CD4-positive, alpha-beta T cell (primary cell): ENCODE measurements around the gene THRB. TPM values are rescaled to one million over a fixed set of nuclear protein-coding genes. Genes with fewer than 3 reads are reported as not detected.

Source experiments
- ATAC-seq: fragments of 200-7000 bp; cut with Tn5 transposase; one replicate; pipeline ENCODE4 v1.10.0; 2022; ENCODE audit warnings: mild to moderate bottlenecking; ENCODE audit not compliant: poor library complexity
- CTCF ChIA-PET: fragments of 350-600 bp; sonication (Branson Sonifier 250); formaldehyde crosslinking; loops from one replicate; lab custom pipeline; 2021; ENCODE audit warnings: antibody characterized with exemption, inconsistent platforms; lab: Charles Lee
- POLR2A ChIA-PET: fragments of 350-600 bp; sonication (Branson Sonifier 250); formaldehyde crosslinking; loops from one replicate; lab custom pipeline; 2021; ENCODE audit warnings: antibody characterized with exemption, inconsistent platforms; lab: Charles Lee
- DNase-seq, 14 experiments: peaks; one replicate each; pipeline ENCODE4 v3.0.0-alpha.2; 2013 to 2020; ENCODE audit warnings: mixed read lengths in 2 of 14
- H3K27ac ChIP-seq, 2 donors: one replicate each; pipeline versions ENCODE4 v1.5.1 to v1.7.0; 2013; ENCODE audit warnings: low read length in 2 of 2, low read depth in 1 of 2, mild to moderate bottlenecking in 1 of 2
- H3K27me3 ChIP-seq, 2 experiments: 1 replicate in 1 of 2; 2 replicates in 1 of 2; pipeline versions ENCODE4 v1.6.1 to v1.7.0; 2013; ENCODE audit warnings: low read length in 2 of 2, control low read depth in 1 of 2, mild to moderate bottlenecking in 1 of 2, moderate library complexity in 1 of 2; ENCODE audit not compliant: insufficient read depth in 2 of 2, control insufficient read depth in 1 of 2
- H3K36me3 ChIP-seq: one replicate; pipeline ENCODE4 v1.6.1; 2013; ENCODE audit warnings: low read length, control low read depth; ENCODE audit not compliant: insufficient read depth
- H3K4me1 ChIP-seq: one replicate; pipeline ENCODE4 v1.6.1; 2013; ENCODE audit warnings: low read length, control low read depth; ENCODE audit not compliant: insufficient read depth
- H3K4me3 ChIP-seq: one replicate; pipeline ENCODE4 v1.5.1; 2013; ENCODE audit warnings: mild to moderate bottlenecking, low read length, moderate library complexity
- H3K9me3 ChIP-seq, 2 experiments: 1 replicate in 1 of 2; 2 replicates in 1 of 2; pipeline versions ENCODE4 v1.6.1 to v1.7.0; 2013; ENCODE audit warnings: low read length in 2 of 2, mild to moderate bottlenecking in 2 of 2, control low read depth in 1 of 2, moderate library complexity in 1 of 2; ENCODE audit not compliant: control insufficient read depth in 1 of 2, insufficient read depth in 1 of 2
- H3K27ac Mint-ChIP-seq: one replicate; pipeline ENCODE4 v1.8.0; 2020; ENCODE audit warnings: mixed read lengths
- H3K27me3 Mint-ChIP-seq: one replicate; pipeline ENCODE4 v1.8.0; 2021; ENCODE audit warnings: mixed read lengths
- H3K36me3 Mint-ChIP-seq: one replicate; pipeline ENCODE4 v1.8.0; 2021; ENCODE audit warnings: low read depth, mixed read lengths
- H3K4me1 Mint-ChIP-seq: one replicate; pipeline ENCODE4 v1.8.0; 2021; ENCODE audit warnings: low read depth, mixed read lengths
- H3K4me3 Mint-ChIP-seq: one replicate; pipeline ENCODE4 v1.8.0; 2020; ENCODE audit warnings: mild to moderate bottlenecking, mixed read lengths
- H3K9me3 Mint-ChIP-seq: one replicate; pipeline ENCODE4 v1.8.0; 2020; ENCODE audit warnings: mixed read lengths
- intact Hi-C, 2 experiments: fragments of 100-400 bp; cut with DNase I in 1 of 2; cut with micrococcal nuclease in 1 of 2; formaldehyde crosslinking; loops; one replicate each; pipeline versions ENCODE4 v1.15.1 to v1.9.0; 2023 to 2025; cut with DNase I, micrococcal nuclease
- total RNA-seq, 174 experiments: library from RNA in 2 of 174; stranded (reverse) in 2 of 174; gene quantifications; one replicate each; pipeline ENCODE4 v1.2.3 and lab custom pipeline; 2021 to 2026
- TF ChIP-seq, protein P1 (sequence below): fragments of 200-600 bp; IDR thresholded peaks from one replicate; pipeline ENCODE4 v1.8.0; 2022; ENCODE audit warnings: antibody characterized with exemption, mild to moderate bottlenecking

THRB gene
- total RNA-seq, 2 experiments from 2014 or later = not detected

DNA sequence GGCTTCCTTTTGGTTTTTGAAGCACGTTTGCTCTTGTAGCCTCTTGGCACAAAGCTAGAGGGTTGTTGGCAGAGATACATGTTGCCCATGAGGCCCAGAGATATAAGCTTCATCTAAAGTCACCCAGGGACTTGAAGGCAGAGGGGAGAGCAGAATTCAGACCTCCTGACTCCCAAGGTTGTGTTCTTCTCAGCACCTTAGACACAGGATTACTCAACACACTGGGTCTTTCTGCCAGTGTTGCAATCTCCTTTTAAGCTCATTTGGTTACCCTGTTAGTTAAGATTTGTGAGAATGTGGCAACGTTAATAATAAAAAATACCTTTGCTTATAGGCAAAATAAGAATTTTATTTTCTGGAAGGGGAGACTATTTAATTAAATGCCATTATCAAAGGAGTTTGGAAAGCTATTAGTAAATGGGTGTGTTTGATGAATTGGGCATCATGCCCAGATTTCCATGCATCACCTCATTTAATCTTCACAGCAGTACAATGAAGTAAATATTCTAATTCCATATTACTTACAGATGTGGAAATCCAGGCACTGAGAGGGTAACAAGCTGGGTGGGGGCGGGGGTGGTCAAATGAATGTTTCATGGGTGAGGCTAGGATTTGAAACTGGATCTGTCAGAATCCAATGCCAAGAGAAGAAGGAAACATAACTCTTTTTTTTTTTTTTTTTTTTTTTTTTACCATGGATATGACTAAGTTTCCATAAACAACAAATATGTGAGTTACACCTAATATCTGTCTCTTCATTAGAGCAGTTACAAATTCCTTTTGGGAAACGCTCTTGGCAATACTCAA is 366.2 kb downstream of the THRB start:
- CTCF ChIA-PET = no interaction called here
- no peak for DNase-seq
- H3K27me3 ChIP-seq = no peaks in the 10 kb centered on the region
- H3K4me3 ChIP-seq = no peak overlapping the region
- Mint-ChIP-seq H3K4me3 (no peak overlapping the region), H3K4me1 (no peaks in the 10 kb centered on the region), H3K27ac (no peak overlapping the region), H3K27me3 (no peaks in the 10 kb centered on the region), H3K36me3 (no peaks in the 10 kb centered on the region), H3K9me3 (no peaks in the 10 kb centered on the region)
- TF ChIP-seq, protein P1, sequence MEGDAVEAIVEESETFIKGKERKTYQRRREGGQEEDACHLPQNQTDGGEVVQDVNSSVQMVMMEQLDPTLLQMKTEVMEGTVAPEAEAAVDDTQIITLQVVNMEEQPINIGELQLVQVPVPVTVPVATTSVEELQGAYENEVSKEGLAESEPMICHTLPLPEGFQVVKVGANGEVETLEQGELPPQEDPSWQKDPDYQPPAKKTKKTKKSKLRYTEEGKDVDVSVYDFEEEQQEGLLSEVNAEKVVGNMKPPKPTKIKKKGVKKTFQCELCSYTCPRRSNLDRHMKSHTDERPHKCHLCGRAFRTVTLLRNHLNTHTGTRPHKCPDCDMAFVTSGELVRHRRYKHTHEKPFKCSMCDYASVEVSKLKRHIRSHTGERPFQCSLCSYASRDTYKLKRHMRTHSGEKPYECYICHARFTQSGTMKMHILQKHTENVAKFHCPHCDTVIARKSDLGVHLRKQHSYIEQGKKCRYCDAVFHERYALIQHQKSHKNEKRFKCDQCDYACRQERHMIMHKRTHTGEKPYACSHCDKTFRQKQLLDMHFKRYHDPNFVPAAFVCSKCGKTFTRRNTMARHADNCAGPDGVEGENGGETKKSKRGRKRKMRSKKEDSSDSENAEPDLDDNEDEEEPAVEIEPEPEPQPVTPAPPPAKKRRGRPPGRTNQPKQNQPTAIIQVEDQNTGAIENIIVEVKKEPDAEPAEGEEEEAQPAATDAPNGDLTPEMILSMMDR = no peak
- no peak overlapping the region for H3K27ac ChIP-seq
- H3K9me3 ChIP-seq = no peaks in the 10 kb centered on the region
- ATAC-seq = no peak
- no peaks in the 10 kb centered on the region for H3K4me1 ChIP-seq
- intact Hi-C loops = no loop called here
- no peaks in the 10 kb centered on the region for H3K36me3 ChIP-seq
- POLR2A ChIA-PET = no interaction called here

DNA sequence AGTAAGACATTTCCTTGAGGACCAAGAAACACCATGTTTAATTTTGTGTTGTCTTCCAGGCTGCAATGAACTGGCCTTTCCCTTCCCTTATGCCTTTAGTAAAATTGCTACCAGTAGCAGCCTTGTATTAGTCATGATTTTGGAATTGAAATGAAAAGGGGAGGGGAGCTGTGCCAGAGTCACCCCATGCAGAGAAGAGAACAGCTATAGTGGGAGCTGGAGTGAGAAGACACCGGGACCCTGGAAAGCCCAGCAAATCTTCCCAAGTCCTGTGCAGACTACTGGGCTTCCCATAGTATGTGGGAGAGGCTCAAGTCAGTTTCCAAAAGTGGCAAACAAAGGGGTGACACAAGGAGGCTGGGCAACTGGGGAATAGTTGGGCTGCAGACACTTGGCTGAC is 371.1 kb downstream of the THRB start:
- H3K27ac ChIP-seq = no peak overlapping the region
- no peaks in the 10 kb centered on the region for H3K4me1 ChIP-seq
- H3K36me3 ChIP-seq = no peaks in the 10 kb centered on the region
- no peaks in the 10 kb centered on the region for H3K9me3 ChIP-seq
- H3K27ac Mint-ChIP-seq = no peak overlapping the region
- H3K27me3 ChIP-seq = no peaks in the 10 kb centered on the region
- H3K4me3 Mint-ChIP-seq = no peak overlapping the region
- no peaks in the 10 kb centered on the region for H3K36me3 Mint-ChIP-seq
- no peaks in the 10 kb centered on the region for H3K4me1 Mint-ChIP-seq
- intact Hi-C loops = no loop called here
- CTCF ChIA-PET = no interaction called here
- no peak for DNase-seq
- H3K4me3 ChIP-seq = no peak overlapping the region
- no peaks in the 10 kb centered on the region for H3K9me3 Mint-ChIP-seq
- no peak for ATAC-seq
- TF ChIP-seq, protein P1 = no peak
- POLR2A ChIA-PET = no interaction called here
- H3K27me3 Mint-ChIP-seq = no peaks in the 10 kb centered on the region

- TF ChIP-seq, protein P1 = no peak
- no peak overlapping the region for H3K27ac Mint-ChIP-seq
- intact Hi-C loops = no loop called here
Observed at GRCh38 chr3:24120434-24120833, 374.2 kb downstream of the THRB start.

More at GRCh38 chr3:24120434-24120833, 374.2 kb downstream of the THRB start:
- Mint-ChIP-seq H3K4me3 (no peak overlapping the region), H3K27me3 (peaks cover 7% of the 10 kb centered on the region), H3K4me1 (no peaks in the 10 kb centered on the region), H3K36me3 (no peaks in the 10 kb centered on the region), H3K9me3 (no peaks in the 10 kb centered on the region)
- DNase-seq (no peak), ATAC-seq (no peak)
- CTCF ChIA-PET = no interaction called here
- Histone ChIP-seq H3K27ac (no peak overlapping the region), H3K9me3 (no peaks in the 10 kb centered on the region), H3K4me3 (no peak overlapping the region), H3K27me3 (no peaks in the 10 kb centered on the region), H3K4me1 (no peaks in the 10 kb centered on the region), H3K36me3 (no peaks in the 10 kb centered on the region)
- POLR2A ChIA-PET = no interaction called here
